Purkinje cell (primary cell): Measurements from ENCODE around the gene CLMN. TPM values are rescaled to one million over a fixed set of nuclear protein-coding genes. Genes with fewer than 3 reads are reported as not detected.

Experiments
- polyA plus RNA-seq: library from polyadenylated mRNA; unstranded; fragments of >200 nt; fragmentation: Nextera tagmentation; gene quantifications from 2 replicates; pipeline ENCODE4 v1.2.1, GENCODE V29; 2014

Gene CLMN
- polyA plus RNA-seq = 68.4 and 126 TPM in 2 replicates

GRCh38 chr14:95319312-95320077 lies at the start of gene CLMN:
TSS of gene CLMN (minus strand) at chr14:95319908. CDS start at chr14:95319792, 116 bp downstream.

GRCh38 chr14:95157327-95158189 lies 162.2 kb downstream of the CLMN start, which contains the start of gene DICER1:
TSS of gene DICER1 (minus strand) at chr14:95157529. CDS start at chr14:95133458, 24,071 bp downstream.

Other genes with a start within 250 kb of the CLMN start
- 20.4 and 22.5 TPM in 2 replicates for gene DICER1, start 162.4 kb downstream of the CLMN start, polyA plus RNA-seq
- 0.97 and 1.6 TPM in 2 replicates for gene SYNE3, start 196.7 kb upstream of the CLMN start, polyA plus RNA-seq
- gene GLRX5, start 215.1 kb upstream of the CLMN start, polyA plus RNA-seq = 37.4 and 39.7 TPM in 2 replicates